HFF-Myc (cell line): Measurements from ENCODE around the gene DNLZ.
"Not testable (repeated sequence)": the region's sequence is repeated elsewhere in the genome, so short reads cannot be mapped to it uniquely, and the experiment has no call there.

Experiments used
- DNase-seq: peaks from one replicate; pipeline ENCODE4 v3.0.0-alpha.2; 2011; ENCODE audit warnings: low read depth; ENCODE audit errors: extremely low read depth
- H3K4me3 ChIP-seq: replicated peaks from 2 replicates; pipeline ENCODE4 v1.5.1; 2011; ENCODE audit warnings: low read depth, mild to moderate bottlenecking, control low read depth, low read length
- CTCF ChIP-seq: IDR thresholded peaks from 2 replicates; pipeline ENCODE4 v1.5.1; 2012; ENCODE audit warnings: mild to moderate bottlenecking, low read depth, low read length, control low read depth; ENCODE audit errors: missing control alignments

DNLZ gene

DNA sequence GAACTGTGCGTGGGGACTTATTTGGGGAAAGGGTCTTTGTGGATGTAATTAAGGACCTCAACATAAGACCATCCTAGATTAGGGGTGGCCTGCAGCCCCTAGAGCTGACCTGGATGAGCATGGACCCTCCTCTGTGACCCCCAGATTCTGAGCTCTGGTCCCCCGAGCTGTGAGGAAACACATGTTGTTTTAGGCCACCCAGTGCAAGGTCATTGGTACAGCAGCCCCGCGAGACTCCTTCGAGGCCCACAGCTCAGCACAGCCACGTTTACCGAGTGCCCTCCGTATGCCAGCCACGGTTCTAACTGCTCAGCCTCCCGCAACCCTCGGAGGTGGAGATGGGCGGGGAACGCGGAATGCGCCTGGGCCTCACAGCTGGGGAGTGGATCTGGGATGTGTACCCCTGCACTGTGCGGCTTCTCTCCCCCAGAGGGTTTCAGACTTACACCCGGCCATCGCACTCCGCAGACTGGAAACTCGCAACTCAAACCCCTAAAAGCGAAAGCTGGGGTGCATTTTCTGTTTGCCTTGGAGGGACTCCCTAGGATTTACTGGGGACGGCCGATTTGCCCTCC is 40.7 kb downstream of the DNLZ start:
- no peak overlapping the region for H3K4me3 ChIP-seq
- DNase-seq: no peak
- no peak for TF ChIP-seq CTCF

DNA sequence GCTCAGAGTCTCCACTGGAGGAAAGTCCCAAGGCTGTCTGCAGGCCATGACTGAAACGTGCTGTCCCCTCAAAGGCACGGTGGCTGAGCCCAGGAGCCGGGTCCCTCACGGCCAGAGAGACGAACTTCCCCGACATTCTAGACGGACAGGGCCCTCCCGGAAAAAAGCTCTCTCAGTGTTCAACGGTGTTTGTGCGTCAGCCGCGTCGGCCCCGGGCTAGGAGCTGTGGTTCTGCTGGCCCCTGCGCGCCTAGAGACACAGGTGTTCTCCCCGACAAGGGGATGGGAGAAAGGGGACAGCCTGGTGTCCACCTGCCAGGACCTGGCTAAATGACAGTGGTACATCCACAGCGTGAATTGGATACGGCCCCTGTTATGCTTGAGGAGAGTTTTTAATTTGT is 42.0 kb downstream of the DNLZ start:
- TF ChIP-seq CTCF: no peak
- no peak overlapping the region for H3K4me3 ChIP-seq
- DNase-seq: no peak

DNA sequence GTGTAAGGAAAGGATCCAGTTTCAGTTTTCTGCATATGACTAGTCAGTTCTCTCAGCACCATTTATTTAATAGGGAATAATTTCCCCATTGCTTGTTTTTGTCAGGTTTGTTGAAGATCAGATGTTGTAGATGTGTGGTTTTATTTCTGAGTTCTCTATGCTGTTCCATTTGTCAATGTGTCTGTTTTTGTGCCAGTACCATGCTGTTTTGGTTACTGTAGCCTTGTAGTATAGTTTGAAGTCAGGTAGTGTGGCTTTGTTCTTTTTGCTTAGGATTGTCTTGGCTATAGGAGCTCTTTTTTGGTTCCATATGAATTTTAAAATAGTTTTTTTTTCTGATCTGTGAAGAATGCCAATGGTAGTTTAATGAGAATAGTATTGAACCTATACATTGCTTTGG is 42.6 kb downstream of the DNLZ start:
- not testable (repeated sequence) for H3K4me3 ChIP-seq, DNase-seq

DNA sequence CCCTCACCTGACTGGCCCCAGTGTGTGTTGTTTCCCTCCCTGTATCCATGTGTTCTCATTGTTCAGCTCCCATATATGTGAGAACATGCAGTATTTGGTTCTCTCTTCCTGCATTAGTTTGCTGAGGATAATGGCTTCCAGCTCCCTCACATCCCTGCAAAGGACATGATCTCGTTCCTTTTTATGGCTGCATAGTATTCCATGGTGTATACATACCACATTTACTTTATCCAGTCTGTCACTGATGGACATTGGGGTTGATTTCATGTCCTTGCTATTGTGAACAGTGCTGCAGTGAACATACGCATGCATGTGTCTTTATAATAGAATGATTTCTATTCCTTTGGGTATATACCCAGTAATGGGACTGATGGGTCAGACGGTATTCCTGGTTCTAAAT is 43.6 kb downstream of the DNLZ start:
- DNase-seq: not testable (repeated sequence)

GRCh38 chr9:136319244-136319643 is 44.3 kb downstream of the DNLZ start:
- not testable (repeated sequence) for H3K4me3 ChIP-seq, DNase-seq

More for the DNA sequence above, 43.6 kb downstream of the DNLZ start:
- H3K4me3 ChIP-seq: not testable (repeated sequence)

GRCh38 chr9:136318776-136319241 is 44.7 kb downstream of the DNLZ start:
- H3K4me3 ChIP-seq: no peak overlapping the region
- no peak for TF ChIP-seq CTCF
- DNase-seq: no peak

DNA sequence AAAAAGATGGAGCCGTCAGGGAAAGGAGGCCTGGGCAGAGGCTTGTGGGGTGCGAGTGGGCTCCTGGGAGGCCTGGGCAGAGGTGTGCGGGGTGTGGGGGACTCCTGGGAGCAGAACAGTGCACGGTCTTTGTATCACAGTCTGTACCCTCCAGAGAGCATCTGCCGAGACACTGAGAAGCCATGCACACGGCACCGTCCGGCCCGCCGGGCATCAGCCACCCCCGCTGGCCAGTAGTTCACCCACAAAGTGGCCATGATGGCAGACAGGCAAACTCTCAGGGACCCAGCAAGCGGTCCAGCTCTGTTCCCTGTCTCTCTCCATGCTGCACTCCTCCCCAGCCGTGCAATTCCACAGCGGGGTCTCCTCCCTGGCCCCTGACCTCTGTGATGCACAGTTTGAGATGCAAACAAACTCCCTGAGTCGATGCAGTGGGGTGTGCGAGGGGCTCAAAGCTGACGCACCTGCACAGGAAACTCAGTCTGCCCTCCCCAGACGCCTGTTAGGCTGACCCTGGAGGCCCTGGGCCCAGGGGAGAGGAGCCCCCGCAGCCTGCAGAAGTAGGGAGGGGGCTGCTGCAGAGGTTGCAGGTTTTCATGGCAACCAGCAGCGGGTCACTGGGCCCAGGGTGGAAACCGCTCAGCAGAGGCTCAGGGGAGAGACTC is 45.3 kb downstream of the DNLZ start:
- no peak for TF ChIP-seq CTCF
- no peak overlapping the region for H3K4me3 ChIP-seq
- DNase-seq: no peak

- H3K4me3 ChIP-seq: no peak overlapping the region
- DNase-seq: no peak
- no peak for TF ChIP-seq CTCF
Observed at GRCh38 chr9:136317695-136318094, 45.8 kb downstream of the DNLZ start.
